Esophagus muscularis mucosa (tissue), 4 donors: ENCODE measurements around the gene SLC19A3. TPM values are rescaled to one million over a fixed set of nuclear protein-coding genes. Genes with fewer than 3 reads are reported as not detected.

ENCODE experiments used
- DNase-seq: peaks from one replicate; pipeline ENCODE4 v3.0.0-alpha.2; 2017; ENCODE audit errors: extremely low spot score
- H3K27ac ChIP-seq, 4 donors: fragments of 200-600 bp; sonication (generic); replicated peaks in 1 of 4; 1 replicate in 3 of 4; 2 replicates in 1 of 4; pipeline ENCODE4 v1.5.1; 2016 to 2019; ENCODE audit warnings: mild to moderate bottlenecking in 1 of 4
- H3K27me3 ChIP-seq, 4 donors: fragments of 200-600 bp; sonication (generic); one replicate each; pipeline versions ENCODE4 v1.5.1 to v1.6.0; 2016 to 2019
- H3K36me3 ChIP-seq, 4 donors: fragments of 200-600 bp; sonication (generic); one replicate each; pipeline ENCODE4 v1.5.1; 2016 to 2019
- H3K4me1 ChIP-seq, 4 donors: fragments of 200-600 bp; sonication (generic); one replicate each; pipeline ENCODE4 v1.5.1; 2016 to 2019
- H3K4me3 ChIP-seq, 4 donors: fragments of 200-600 bp; sonication (generic); 1 replicate in 2 of 4; 2 replicates in 2 of 4; pipeline ENCODE4 v1.5.1; 2016 to 2019; ENCODE audit warnings: mild to moderate bottlenecking in 4 of 4, moderate library complexity in 1 of 4
- H3K9me3 ChIP-seq, 4 donors: fragments of 200-600 bp; sonication (generic); 1 replicate in 3 of 4; 2 replicates in 1 of 4; pipeline ENCODE4 v1.5.1; 2016 to 2019
- EP300 ChIP-seq: sonication (generic); formaldehyde crosslinking; IDR thresholded peaks from one replicate; pipeline ENCODE4 v1.6.1; 2017; ENCODE audit warnings: antibody characterized with exemption
- POLR2A ChIP-seq: fragments of 450-650 bp; IDR thresholded peaks from one replicate; pipeline ENCODE4 v1.6.1; 2017; ENCODE audit warnings: antibody characterized with exemption, moderate library complexity, mild to moderate bottlenecking, low read depth
- POLR2AphosphoS5 ChIP-seq, 2 donors: sonication (generic); formaldehyde crosslinking; IDR thresholded peaks; one replicate each; pipeline ENCODE4 v1.6.1; 2017; ENCODE audit warnings: antibody characterized with exemption in 2 of 2
- WGBS: methylation state at CpG from one replicate; pipeline ENCODE4 v1.1.5; 2018; 5-methylcytosine and 5-hydroxymethylcytosine counted together
- intact Hi-C: fragments of 100-400 bp; cut with DNase I; formaldehyde crosslinking; loops from one replicate; pipeline ENCODE4 v1.15.1; 2023
- small RNA-seq, 3 donors: library from RNA; depleted of rRNA; stranded (forward); fragments of <200 nt; gene quantifications; one replicate each; pipeline ENCODE3, GENCODE V24; 2016
- total RNA-seq, 4 donors: library from RNA; depleted of rRNA; stranded (reverse); fragments of >200 nt; gene quantifications; one replicate each; pipeline versions ENCODE4 v1.1.0 to v1.2.1, GENCODE V29; 2016
- TF ChIP-seq, protein P1 (sequence below), 3 experiments: fragments of 200-600 bp in 2 of 3; fragments of 450-650 bp in 1 of 3; sonication (generic) in 2 of 3; IDR thresholded peaks; one replicate each; pipeline ENCODE4 v1.5.1; 2017 to 2019; ENCODE audit warnings: antibody characterized with exemption in 3 of 3, mild to moderate bottlenecking in 2 of 3, moderate library complexity in 1 of 3

Gene SLC19A3
- total RNA-seq, 4 donors from 2014 or later = 0.40 to 1.5 (median 0.69) TPM

DNA sequence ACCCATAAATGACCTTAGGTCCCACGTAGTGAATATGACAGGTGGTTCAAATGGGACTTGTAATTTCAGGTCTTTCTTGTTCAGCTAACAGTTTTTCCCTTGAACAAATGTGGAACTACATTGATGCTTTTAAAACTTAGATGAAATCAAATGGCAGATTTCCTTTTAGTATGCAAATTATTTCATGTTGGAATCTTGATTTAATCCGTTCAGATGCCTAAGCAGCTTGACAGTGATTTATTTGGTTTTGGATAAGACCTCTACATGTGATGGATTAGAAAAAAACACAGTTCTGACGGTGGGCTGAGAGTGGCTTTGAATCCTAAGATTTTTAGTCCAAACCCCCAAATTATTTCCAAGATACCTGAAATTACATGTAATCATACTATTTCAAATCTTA is 83.6 kb downstream of the SLC19A3 start:
- 57% methylated on average over 3 of the region's 3 CpGs for WGBS
- no peaks in the 10 kb centered on the region for H3K27me3 ChIP-seq
- no peak overlapping the region for H3K4me3 ChIP-seq
- H3K9me3 ChIP-seq = no peaks in the 10 kb centered on the region
- no peak for DNase-seq
- no peak overlapping the region for H3K27ac ChIP-seq
- no peaks in the 10 kb centered on the region for H3K4me1 ChIP-seq
- intact Hi-C loops = no loop called here
- no peaks in the 10 kb centered on the region for H3K36me3 ChIP-seq
- no peak for TF ChIP-seq POLR2AphosphoS5 (IDR thresholded peaks at IDR 0.05)
- no peak for TF ChIP-seq POLR2A
- no peak for TF ChIP-seq EP300
- TF ChIP-seq, protein P1, sequence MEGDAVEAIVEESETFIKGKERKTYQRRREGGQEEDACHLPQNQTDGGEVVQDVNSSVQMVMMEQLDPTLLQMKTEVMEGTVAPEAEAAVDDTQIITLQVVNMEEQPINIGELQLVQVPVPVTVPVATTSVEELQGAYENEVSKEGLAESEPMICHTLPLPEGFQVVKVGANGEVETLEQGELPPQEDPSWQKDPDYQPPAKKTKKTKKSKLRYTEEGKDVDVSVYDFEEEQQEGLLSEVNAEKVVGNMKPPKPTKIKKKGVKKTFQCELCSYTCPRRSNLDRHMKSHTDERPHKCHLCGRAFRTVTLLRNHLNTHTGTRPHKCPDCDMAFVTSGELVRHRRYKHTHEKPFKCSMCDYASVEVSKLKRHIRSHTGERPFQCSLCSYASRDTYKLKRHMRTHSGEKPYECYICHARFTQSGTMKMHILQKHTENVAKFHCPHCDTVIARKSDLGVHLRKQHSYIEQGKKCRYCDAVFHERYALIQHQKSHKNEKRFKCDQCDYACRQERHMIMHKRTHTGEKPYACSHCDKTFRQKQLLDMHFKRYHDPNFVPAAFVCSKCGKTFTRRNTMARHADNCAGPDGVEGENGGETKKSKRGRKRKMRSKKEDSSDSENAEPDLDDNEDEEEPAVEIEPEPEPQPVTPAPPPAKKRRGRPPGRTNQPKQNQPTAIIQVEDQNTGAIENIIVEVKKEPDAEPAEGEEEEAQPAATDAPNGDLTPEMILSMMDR (IDR thresholded peaks at IDR 0.05) = no peak

Small RNAs within 50 kb of the gene (small RNA-seq; reads per million reads assigned to genes)
- 0 reads per million in 3 donors for gene RNA5SP121

Other genes with a start within 250 kb of the SLC19A3 start
- gene AGFG1, start 245.9 kb downstream of the SLC19A3 start, total RNA-seq = 10 to 100 TPM; 27.4 to 73.4 (median 52.7) TPM
- not detected for gene SCYGR2, start 119.1 kb downstream of the SLC19A3 start, total RNA-seq
- gene SCYGR3, start 103.2 kb downstream of the SLC19A3 start, total RNA-seq = not detected
- gene SCYGR4, start 100.5 kb downstream of the SLC19A3 start, total RNA-seq = not detected
- gene SCYGR5, start 51.2 kb downstream of the SLC19A3 start, total RNA-seq = not detected
- not detected for gene SCYGR6, start 6.7 kb upstream of the SLC19A3 start, total RNA-seq
- not detected for gene SCYGR7, start 10.3 kb upstream of the SLC19A3 start, total RNA-seq
- not detected for gene SCYGR8, start 27.9 kb upstream of the SLC19A3 start, total RNA-seq
- gene CCL20, start 95.8 kb upstream of the SLC19A3 start, total RNA-seq = 1 to 10 TPM in 1 of 4 donors, not detected in 3; 3.5 TPM
- under 1 TPM in 2 of 4 donors, not detected in 2; 0.26 to 0.33 TPM for gene DAW1, start 153.6 kb upstream of the SLC19A3 start, total RNA-seq